Spleen (tissue), 7 donors: ENCODE measurements around the gene RNF7.

Experiments used
- CTCF ChIP-seq, 11 experiments: fragments of 200-600 bp in 7 of 11; fragments of 450-650 bp in 4 of 11; sonication (generic) in 4 of 11; IDR thresholded peaks in 8 of 11; conservative IDR thresholded peaks in 3 of 11; 1 replicate in 7 of 11; 2 replicates in 4 of 11; pipeline versions ENCODE4 v1.4.0 to v1.8.0; 2016 to 2021; ENCODE audit warnings: antibody characterized with exemption in 11 of 11, inconsistent platforms in 4 of 11, mild to moderate bottlenecking in 1 of 11
- POLR2AphosphoS5 ChIP-seq, 3 donors: sonication (generic); formaldehyde crosslinking; IDR thresholded peaks; one replicate each; pipeline ENCODE4 v1.5.1; 2017; ENCODE audit warnings: antibody characterized with exemption in 3 of 3
- donor health status: DM: no; HTN: no; CAD: no; lungs with moderate emphysema.
- donor health status: DM: no; HTN: no; CAD: no.
- donor health status: DM: no; HTN: no; CAD: no.

- TF ChIP-seq CTCF (IDR thresholded peaks at IDR 0.05 in 8 of 11, conservative IDR thresholded peaks at IDR 0.05 in 3 of 11), result no peak
- peak in 2 of 3 donors; percentile 39 to 46 for TF ChIP-seq POLR2AphosphoS5 (IDR thresholded peaks at IDR 0.05)
Measured at GRCh38 chr3:141796081-141796888, 58.2 kb downstream of the RNF7 start.
